ENCODE results near the gene PLXNA3. TPM values are rescaled to one million over a fixed set of nuclear protein-coding genes. Genes with fewer than 3 reads are reported as not detected.

Gene PLXNA3
- total and polyA plus RNA-seq, 8 donors = 2.3 to 296 (median 13.9) TPM

- TF ChIP-seq POLR2AphosphoS5 (IDR thresholded peaks at IDR 0.05) (no peak), EP300 (IDR thresholded peaks at IDR 0.05) (no peak)
- peak overlapping the region; percentile 19 to 95 (median 82) for H3K27ac ChIP-seq
- no peaks in the 10 kb centered on the region for H3K27me3 ChIP-seq
- WGBS, 5 donors = 40 to 69% (median 57%) methylated on average over 22 to 28 of the region's 28 CpGs
- no peak for DNase-seq
- H3K36me3 ChIP-seq = peaks cover 0 to 73% (median 57%) of the 10 kb centered on the region in 4 donors
- peak overlapping the region; percentile 70 to 88 (median 76) for H3K4me3 ChIP-seq
- H3K4me1 ChIP-seq = peaks cover 0 to 40% (median 17%) of the 10 kb centered on the region in 4 donors
- H3K9me3 ChIP-seq = peaks cover 0 to 3% (median 0%) of the 10 kb centered on the region in 4 donors
- intact Hi-C loops (cut with DNase I; ENCODE audit: low total_unique reads) = no loop called here
These were observed 19.8 kb upstream of the PLXNA3 start for GRCh38 chrX:154437971-154438893.

- 80 to 91% (median 89%) methylated on average over 3 to 18 of the region's 18 CpGs for WGBS, 5 donors
- Histone ChIP-seq H3K27ac (no peak overlapping the region), H3K36me3 (peaks cover 0 to 57% (median 42%) of the 10 kb centered on the region in 4 donors), H3K4me3 (no peak overlapping the region), H3K9me3 (peaks cover 0 to 3% (median 0%) of the 10 kb centered on the region in 4 donors), H3K4me1 (peaks cover 1 to 45% (median 24%) of the 10 kb centered on the region in 4 donors), H3K27me3 (no peaks in the 10 kb centered on the region)
- TF ChIP-seq POLR2A (IDR thresholded peaks at IDR 0.05) (no peak), CTCF (IDR thresholded peaks at IDR 0.05) (no peak), POLR2AphosphoS5 (IDR thresholded peaks at IDR 0.05) (no peak), EP300 (IDR thresholded peaks at IDR 0.05) (no peak)
- intact Hi-C loops (cut with DNase I; ENCODE audit: low total_unique reads) = no loop called here
- no peak for DNase-seq
These were observed 18.2 kb upstream of the PLXNA3 start for GRCh38 chrX:154439841-154440240.

- no peak overlapping the region for H3K4me3 ChIP-seq
- H3K27me3 ChIP-seq = no peaks in the 10 kb centered on the region
- peaks cover 0 to 49% (median 36%) of the 10 kb centered on the region in 4 donors for H3K36me3 ChIP-seq
- intact Hi-C loops (cut with DNase I; ENCODE audit: low total_unique reads) = no loop called here
- H3K9me3 ChIP-seq = peaks cover 0 to 3% (median 0%) of the 10 kb centered on the region in 4 donors
- H3K27ac ChIP-seq = no peak overlapping the region
- H3K4me1 ChIP-seq = peaks cover 9 to 52% (median 33%) of the 10 kb centered on the region in 4 donors
- no peak for DNase-seq
- 85 to 92% (median 86%) methylated on average over 1 to 17 of the region's 17 CpGs for WGBS, 5 donors
- TF ChIP-seq POLR2AphosphoS5 (IDR thresholded peaks at IDR 0.05) (no peak), EP300 (IDR thresholded peaks at IDR 0.05) (no peak), POLR2A (IDR thresholded peaks at IDR 0.05) (no peak), CTCF (IDR thresholded peaks at IDR 0.05) (no peak)
These were observed 17.3 kb upstream of the PLXNA3 start for GRCh38 chrX:154440623-154441357.

- intact Hi-C loops (cut with DNase I; ENCODE audit: low total_unique reads) = no loop called here
- Histone ChIP-seq H3K36me3 (peaks cover 0 to 53% (median 37%) of the 10 kb centered on the region in 4 donors), H3K27me3 (no peaks in the 10 kb centered on the region), H3K27ac (no peak overlapping the region), H3K4me3 (no peak overlapping the region), H3K4me1 (peaks cover 9 to 53% (median 33%) of the 10 kb centered on the region in 4 donors), H3K9me3 (peaks cover 0 to 3% (median 0%) of the 10 kb centered on the region in 4 donors)
- TF ChIP-seq POLR2AphosphoS5 (IDR thresholded peaks at IDR 0.05) (no peak), POLR2A (IDR thresholded peaks at IDR 0.05) (no peak), CTCF (IDR thresholded peaks at IDR 0.05) (no peak), EP300 (IDR thresholded peaks at IDR 0.05) (no peak)
- WGBS, 5 donors = 88 to 96% (median 88%) methylated on average over 8 to 11 of the region's 11 CpGs
- DNase-seq = no peak
These were observed 16.5 kb upstream of the PLXNA3 start for GRCh38 chrX:154441564-154441963.
